SK-N-SH treated with all-trans-retinoic acid at 6 μM for 48 hours (cell line): ENCODE results near the gene GPR31.

Experiments
- ARNTL ChIP-seq: fragments of 450-650 bp; formaldehyde crosslinking; IDR thresholded peaks from 2 replicates; pipeline ENCODE4 v1.5.0; 2020; ENCODE audit warnings: low read depth, mild to moderate bottlenecking, moderate library complexity, borderline replicate concordance
- BACH2 ChIP-seq: fragments of 250-450 bp; sonication (Bioruptor Pico); IDR thresholded peaks from 2 replicates; pipeline ENCODE4 v1.9.0; 2021; ENCODE audit warnings: mild to moderate bottlenecking, borderline replicate concordance
- CSRNP3 ChIP-seq: fragments of 250-450 bp; sonication (Bioruptor Pico); IDR thresholded peaks from 2 replicates; pipeline ENCODE4 v1.5.1; 2021; ENCODE audit warnings: mild to moderate bottlenecking, moderate library complexity
- ESRRG ChIP-seq: fragments of 250-450 bp; sonication (Bioruptor Pico); IDR thresholded peaks from 2 replicates; pipeline ENCODE4 v1.6.1; 2021; ENCODE audit warnings: mild to moderate bottlenecking
- PATZ1 ChIP-seq: fragments of 250-450 bp; sonication (Bioruptor Pico); IDR thresholded peaks from 2 replicates; pipeline ENCODE4 v1.8.0; 2020; ENCODE audit warnings: mild to moderate bottlenecking, moderate library complexity, borderline replicate concordance
- RARB ChIP-seq: fragments of 250-450 bp; sonication (Bioruptor Pico); IDR thresholded peaks from 2 replicates; pipeline ENCODE4 v1.8.0; 2021; ENCODE audit warnings: mild to moderate bottlenecking, moderate library complexity
- TCF4 ChIP-seq: fragments of 250-450 bp; sonication (Bioruptor Pico); IDR thresholded peaks from 2 replicates; pipeline ENCODE4 v1.8.0; 2021; ENCODE audit warnings: mild to moderate bottlenecking, moderate library complexity, borderline replicate concordance
- TOX ChIP-seq: fragments of 250-450 bp; sonication (Bioruptor Pico); IDR thresholded peaks from 2 replicates; pipeline ENCODE4 v1.8.0; 2021; ENCODE audit warnings: mild to moderate bottlenecking, moderate library complexity, borderline replicate concordance
- TSHZ2 ChIP-seq: fragments of 250-450 bp; sonication (Bioruptor Pico); IDR thresholded peaks from 2 replicates; pipeline ENCODE4 v1.5.0; 2020; ENCODE audit warnings: mild to moderate bottlenecking, moderate library complexity
- ZFP3 ChIP-seq: fragments of 250-450 bp; sonication (Bioruptor Pico); IDR thresholded peaks from 2 replicates; pipeline ENCODE4 v1.5.0; 2020; ENCODE audit warnings: mild to moderate bottlenecking, moderate library complexity

GRCh38 chr6:167112421-167112820, 45.4 kb downstream of the GPR31 start:
- TF ChIP-seq PATZ1 (CRISPR knock-in tag) (no peak), BACH2 (CRISPR knock-in tag) (no peak), TOX (CRISPR knock-in tag) (no peak), ESRRG (CRISPR knock-in tag) (no peak), ZFP3 (no peak), RARB (CRISPR knock-in tag) (no peak), ARNTL (no peak), TCF4 (no peak), CSRNP3 (CRISPR knock-in tag) (no peak), TSHZ2 (CRISPR knock-in tag) (no peak)
